GM18498 (cell line): Measurements from ENCODE around the gene ERCC1.
"Not testable (repeated sequence)": the region's sequence is repeated elsewhere in the genome, so short reads cannot be mapped to it uniquely, and the experiment has no call there.

Experiments used
- ATAC-seq: cut with Tn5 transposase; IDR thresholded peaks from one replicate; pipeline ENCODE4 v1.9.1; 2021; ENCODE audit warnings: mild to moderate bottlenecking, moderate library complexity; ENCODE audit not compliant: unreplicated experiment

The ERCC1 gene

GRCh38 chr19:45455707-45456499, 32.2 kb upstream of the ERCC1 start:
- ATAC-seq, result no peak

GRCh38 chr19:45451850-45452387, 28.2 kb upstream of the ERCC1 start:
- no peak for ATAC-seq

GRCh38 chr19:45451131-45451849, 27.6 kb upstream of the ERCC1 start:
- ATAC-seq, result peak; percentile 32

GRCh38 chr19:45450012-45450333, 26.3 kb upstream of the ERCC1 start:
- ATAC-seq, result no peak

GRCh38 chr19:45448887-45449299, 25.2 kb upstream of the ERCC1 start:
- ATAC-seq, result no peak

- no peak for ATAC-seq
Measured at GRCh38 chr19:45448425-45448756, 24.7 kb upstream of the ERCC1 start.

GRCh38 chr19:45446944-45447343, 23.2 kb upstream of the ERCC1 start:
- no peak for ATAC-seq

- ATAC-seq, result no peak
Measured at GRCh38 chr19:45446295-45446694, 22.6 kb upstream of the ERCC1 start.

GRCh38 chr19:45445139-45445538, 21.4 kb upstream of the ERCC1 start:
- no peak for ATAC-seq

- peak; percentile 53 for ATAC-seq
Measured at GRCh38 chr19:45444318-45445041, 20.8 kb upstream of the ERCC1 start.

GRCh38 chr19:45443462-45444317, 20.0 kb upstream of the ERCC1 start:
- no peak for ATAC-seq

- no peak for ATAC-seq
Measured at GRCh38 chr19:45442778-45443461, 19.2 kb upstream of the ERCC1 start.

GRCh38 chr19:45442408-45442777, 18.7 kb upstream of the ERCC1 start:
- ATAC-seq, result no peak

GRCh38 chr19:45440873-45441654, 17.3 kb upstream of the ERCC1 start:
- no peak for ATAC-seq

- ATAC-seq, result no peak
Measured at GRCh38 chr19:45440259-45440638, 16.5 kb upstream of the ERCC1 start.

GRCh38 chr19:45439569-45440258, 16.0 kb upstream of the ERCC1 start:
- ATAC-seq, result peak; percentile 60

- no peak for ATAC-seq
Measured at GRCh38 chr19:45439190-45439568, 15.5 kb upstream of the ERCC1 start.

- ATAC-seq, result no peak
Measured at GRCh38 chr19:45437328-45437727, 13.6 kb upstream of the ERCC1 start.

GRCh38 chr19:45432543-45432942, 8.8 kb upstream of the ERCC1 start:
- not testable (repeated sequence) for ATAC-seq
